GM18519 (cell line): ENCODE data around the gene NXPH4.

Experiments
- ATAC-seq: cut with Tn5 transposase; IDR thresholded peaks from one replicate; pipeline ENCODE4 v1.9.1; 2021; ENCODE audit warnings: mild to moderate bottlenecking, moderate library complexity; ENCODE audit not compliant: unreplicated experiment, low FRiP score

NXPH4 gene

DNA sequence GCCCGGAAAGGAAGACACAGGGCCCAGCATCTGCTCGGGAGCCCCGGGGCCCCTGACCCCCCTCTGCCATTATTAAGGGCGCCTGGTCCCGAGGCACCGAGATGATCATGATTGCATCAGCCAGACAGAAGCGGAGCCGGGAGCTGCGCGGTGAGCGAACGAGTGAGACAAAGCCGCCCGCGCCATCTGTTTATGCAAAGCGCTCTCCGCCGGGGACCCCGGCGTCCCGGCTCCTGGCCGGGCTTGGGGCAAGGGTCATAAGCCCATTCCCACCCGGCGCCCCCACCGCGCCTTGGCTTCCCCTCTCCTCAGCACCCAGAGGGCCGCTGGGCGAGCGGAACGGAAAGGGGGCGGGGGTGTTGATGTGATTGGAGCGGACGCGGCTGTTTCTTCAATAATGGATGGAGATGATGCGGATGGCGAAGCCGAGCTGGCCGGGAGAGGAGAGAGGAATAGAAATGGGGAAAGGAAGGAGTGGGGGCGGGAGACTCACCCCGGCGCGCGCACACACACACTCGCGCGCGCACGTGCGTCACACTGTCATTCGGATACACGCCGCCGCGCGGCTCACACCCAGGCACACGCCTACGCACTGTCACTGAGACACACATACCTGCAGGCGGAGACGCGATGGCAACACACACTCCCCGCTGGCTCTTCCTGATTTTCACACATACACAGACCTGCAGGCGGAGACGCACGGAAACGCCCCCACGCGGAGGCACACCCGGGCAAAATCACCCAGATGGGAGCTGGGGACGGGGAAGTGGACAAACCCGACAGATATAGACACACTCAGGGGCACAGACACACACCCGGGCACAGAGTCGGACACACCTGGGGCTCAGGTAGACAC lies 23.7 kb downstream of the NXPH4 start:
- no peak for ATAC-seq

DNA sequence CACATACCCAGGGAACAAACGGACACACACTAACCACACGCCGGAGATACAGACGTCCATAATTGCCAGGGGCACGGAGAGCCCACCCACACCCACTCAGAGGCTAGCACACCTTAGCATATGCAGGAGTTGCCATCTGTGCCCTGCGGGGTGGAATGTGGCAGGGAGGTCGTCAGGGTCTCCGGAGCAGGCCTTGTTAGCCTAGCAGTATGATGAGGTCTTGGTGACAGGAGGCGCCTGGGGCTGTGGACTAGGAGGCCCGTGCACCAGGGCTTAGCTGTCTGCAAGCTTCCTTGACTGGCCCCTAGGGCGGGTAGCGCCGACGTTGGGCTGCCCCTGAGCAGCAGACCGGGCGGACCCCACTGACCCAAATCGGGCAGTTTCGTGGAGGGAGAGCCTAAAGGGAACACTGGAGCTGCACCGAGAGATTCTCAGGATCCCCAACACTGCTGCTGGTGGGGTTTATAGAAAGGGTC lies 24.4 kb downstream of the NXPH4 start:
- no peak for ATAC-seq

DNA sequence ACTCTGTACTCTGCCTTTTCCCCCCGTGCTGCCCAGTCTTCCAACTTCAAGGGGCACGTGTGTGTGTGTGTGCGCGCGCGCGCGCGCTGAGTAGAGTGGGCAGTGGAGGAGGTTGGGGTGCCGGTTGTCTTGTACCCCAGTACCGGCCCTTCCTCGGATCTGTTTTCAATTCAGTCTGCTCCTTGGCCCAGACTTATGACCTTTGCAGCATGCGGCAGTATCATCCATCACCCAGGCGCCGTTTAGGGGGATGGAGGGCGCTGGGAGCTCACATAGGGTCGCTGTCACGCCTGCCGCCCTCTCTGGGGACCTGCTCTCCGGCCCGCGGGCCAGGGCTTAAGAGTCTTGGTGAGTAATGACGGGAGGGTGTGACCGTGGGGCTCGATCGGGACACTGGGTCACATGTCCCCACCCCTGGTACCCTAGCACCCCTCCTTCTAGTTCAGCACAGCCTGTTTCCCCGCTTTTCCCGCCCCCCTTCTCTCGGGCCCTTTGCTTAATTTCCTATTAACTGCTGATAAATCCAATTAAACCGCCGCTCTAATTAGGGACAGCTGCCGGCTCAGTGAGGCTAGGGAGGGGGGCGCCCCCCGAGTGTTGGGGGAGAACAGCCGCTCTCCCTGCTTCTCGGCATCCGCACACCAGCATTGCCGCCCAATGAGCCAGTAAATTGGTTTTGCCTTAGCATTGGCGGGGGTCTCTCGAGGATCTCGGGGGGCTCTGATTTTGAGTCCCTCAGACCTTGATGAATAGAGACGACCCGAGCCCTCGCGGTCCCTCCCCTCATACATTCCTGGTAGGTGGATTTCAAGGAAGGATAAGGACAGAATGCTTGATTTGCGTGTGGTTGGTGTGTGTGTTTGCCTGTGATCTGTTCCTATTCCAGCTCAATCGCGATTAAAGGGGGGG lies 25.1 kb downstream of the NXPH4 start:
- ATAC-seq, result no peak

DNA sequence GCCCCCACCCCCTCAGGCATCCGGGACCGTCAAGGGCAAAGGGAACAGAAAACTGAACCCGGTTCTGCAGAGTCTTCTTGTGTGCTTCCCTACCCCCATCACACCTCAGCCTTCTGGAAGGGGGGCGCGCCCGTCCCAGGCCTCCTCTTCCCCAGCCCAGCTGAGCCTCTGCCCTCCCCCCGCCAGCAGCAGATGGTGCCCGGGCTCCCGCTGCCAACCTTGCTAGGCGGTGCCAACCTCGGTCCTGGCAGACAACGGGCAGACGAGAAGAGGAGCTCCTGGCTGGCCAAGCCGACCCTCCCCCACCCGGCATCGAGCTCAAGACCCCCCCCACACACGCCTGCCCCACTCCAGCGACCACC lies 25.7 kb downstream of the NXPH4 start:
- no peak for ATAC-seq

DNA sequence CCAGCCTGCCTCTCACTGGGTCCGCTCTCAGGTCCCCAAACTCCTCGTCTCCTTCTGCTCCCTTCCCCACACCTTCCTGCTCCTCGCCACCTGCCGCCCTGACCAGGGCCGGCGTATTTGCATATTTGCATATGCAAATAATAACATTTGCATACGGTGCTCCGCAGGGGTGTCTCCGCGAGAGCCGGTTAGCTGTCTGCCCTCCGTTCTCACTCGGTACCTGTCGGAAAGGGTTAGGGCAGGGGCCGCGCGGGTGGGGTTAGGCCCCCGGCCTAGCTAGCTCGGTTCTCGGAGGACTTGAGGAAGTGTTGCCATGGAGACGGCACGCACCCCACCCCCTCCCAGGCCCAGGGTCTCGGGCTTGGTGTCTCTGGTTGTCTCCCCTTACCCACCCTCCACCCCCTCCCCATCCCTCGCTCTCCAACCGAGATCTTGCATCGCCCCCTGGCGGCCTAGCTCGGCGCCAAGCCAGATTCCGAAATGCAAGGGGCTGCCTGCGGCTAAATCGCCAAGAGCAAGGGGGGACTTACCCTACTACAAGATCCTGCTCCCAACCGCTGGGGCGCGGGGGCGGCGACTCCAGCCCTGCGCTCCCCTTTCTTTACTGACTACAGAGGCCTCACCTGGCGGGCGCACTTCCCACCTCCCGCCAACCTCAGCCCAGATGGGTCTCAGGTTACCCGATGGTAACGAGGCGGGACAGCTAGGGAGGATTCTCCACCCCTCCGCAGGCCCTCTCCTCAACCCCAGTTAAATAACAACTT lies 26.3 kb downstream of the NXPH4 start:
- ATAC-seq, result peak; percentile 33

DNA sequence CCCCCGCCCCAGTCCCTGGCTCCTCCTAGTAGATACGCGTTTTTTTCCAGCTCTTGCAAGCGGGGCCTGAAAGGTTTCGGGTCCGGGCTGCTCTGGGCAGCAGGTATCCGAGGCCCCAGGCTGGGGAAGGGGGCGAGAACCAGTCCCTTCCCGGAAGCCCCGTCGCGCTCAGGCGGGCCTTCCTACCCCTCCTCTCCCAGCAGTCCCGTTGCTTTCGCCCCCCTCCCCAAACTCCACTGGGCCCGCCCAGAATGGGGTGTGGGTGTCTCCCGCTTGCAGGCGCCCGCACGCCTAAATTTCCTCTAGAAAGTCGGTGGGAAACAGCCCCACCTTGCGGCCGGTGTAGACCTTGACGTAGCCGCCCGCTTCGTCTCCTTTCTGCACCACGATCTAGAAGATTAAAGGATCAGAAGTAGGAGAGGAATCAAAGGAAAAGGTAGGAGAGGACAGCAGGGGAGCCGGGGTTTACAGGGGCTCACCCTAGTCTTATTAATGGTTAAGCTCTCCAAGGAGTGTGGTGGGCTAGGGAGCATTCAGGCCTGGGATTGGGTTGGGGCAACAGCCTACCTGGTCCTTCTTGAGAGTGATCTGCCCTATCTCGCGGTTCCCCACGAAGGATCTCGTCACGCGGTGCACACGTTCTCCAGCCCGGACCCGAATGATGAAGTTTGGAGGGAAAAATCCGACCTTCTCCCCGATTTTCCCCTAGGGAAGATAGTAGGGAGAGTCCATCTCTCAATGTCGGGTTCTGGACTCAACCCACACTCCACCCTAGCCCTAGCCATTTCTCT lies 27.1 kb downstream of the NXPH4 start:
- no peak for ATAC-seq

DNA sequence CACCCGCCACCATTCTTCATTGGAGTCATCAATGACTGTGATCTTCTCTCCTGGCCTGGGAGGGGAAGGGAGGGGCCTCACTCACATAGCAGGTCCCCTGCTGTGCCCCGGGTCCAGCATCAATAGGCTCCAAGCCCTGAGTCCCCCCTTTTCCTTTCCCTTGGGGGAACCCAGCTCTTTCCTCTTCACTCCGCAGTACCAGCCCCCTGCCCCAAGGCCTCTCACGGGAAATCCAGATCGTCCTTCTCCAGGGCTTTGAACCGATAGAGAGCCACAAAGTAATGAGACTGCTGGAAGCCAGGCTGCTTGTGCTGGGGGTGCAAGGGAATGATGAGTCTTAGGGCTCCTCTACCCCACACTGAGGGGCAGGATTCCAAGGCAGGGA lies 27.7 kb downstream of the NXPH4 start:
- no peak for ATAC-seq

DNA sequence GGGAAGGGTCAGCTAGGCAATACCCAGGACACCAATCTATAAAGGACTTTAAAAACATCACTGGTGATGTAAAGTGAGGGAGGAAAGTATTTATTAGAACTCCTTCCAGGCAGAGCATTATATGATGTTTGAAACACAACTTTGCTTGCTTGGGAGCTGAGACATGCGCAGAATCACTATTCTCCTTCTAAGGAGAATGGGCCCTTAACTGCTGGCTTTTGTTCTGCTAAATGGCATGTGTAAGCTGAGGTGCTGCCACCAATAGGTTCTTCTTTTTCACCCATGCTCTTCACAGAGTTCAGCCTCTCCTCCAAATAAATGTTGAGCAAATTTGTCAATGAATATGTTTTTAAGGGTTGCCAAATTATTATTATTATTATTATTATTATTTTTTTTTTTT lies 30.4 kb downstream of the NXPH4 start:
- ATAC-seq, result no peak

DNA sequence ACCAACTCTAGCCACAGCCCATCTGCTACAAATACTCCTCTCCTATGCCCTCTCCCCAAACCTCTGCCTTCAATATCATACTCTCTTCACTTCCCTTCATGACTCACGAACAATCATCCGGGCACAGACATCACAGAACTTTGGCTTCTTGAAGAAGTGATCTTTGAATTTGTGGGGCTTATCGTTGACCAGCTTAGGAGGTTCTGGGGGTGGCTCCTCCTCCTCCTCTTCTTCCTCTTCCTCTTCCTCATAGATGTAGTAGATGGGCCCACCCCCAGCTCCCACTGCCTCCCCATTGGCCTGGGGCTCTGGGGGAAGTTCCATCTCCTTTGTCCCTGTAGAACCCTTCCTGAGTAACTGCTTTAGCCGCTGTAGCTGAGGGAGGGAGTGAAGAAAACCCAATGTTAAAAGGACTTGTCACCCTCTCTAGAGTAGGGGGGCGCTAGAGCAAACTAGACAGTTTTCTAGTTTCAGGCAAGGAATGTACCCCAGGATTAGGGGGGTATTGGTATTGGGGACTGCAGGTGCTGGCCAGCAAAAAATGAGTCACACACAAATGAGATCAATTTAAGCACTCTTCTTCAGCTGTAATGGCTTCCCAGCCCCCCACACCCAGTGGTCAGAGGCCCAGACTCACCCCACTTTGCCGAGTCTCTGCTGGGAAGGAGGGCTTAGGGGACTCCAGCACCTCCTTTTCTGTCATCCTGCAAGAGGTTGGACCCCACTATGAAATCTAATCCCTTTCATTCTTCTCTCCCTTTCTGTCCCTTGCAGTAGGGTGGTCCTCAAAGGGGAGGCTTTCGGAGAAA lies 32.5 kb downstream of the NXPH4 start:
- ATAC-seq, result no peak

DNA sequence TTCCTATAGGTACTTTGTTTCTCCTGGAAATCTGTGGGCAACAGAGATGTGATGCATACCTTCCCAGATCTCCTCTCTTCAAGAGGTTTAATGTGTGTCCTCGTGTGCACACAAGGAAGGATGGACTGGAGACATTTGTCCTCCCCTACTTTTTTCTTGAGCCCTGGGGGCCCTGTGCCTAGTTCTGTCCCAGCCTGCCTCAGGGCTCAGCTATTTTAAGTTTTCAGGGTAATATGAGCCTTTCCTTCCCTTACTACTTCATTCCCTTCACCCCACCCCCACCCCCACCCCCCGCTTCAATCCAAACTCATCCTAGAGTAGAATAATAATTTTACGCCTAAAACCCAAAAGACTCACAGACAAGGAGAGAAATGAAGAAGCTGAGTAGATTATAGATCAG lies 33.9 kb downstream of the NXPH4 start:
- no peak for ATAC-seq

DNA sequence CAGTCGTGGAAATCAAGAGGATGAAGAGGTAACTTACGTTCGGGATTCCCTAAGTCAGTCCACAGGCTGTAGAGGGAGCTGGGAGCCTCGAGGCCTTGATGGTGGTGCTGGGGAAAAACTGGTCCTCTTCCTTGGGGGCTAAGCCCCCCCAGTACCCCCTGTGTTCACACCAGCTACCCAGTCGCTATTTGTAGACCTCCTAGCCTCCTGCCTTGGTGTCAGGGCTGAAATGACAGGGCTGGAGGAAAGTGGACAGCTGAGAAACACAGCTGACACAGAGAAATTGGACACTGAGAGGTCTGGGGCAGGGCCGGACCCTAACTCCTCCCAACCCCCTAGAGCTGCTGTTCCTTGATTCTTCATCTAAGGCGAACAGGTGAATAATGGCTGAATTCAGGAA lies 34.4 kb downstream of the NXPH4 start, which contains the start of gene STAC3:
Gene STAC3, minus strand, starts transcription at position 232 of the 400 bp plus-strand sequence. CDS start 1,551 bp downstream, outside the sequence.
- no peak for ATAC-seq

DNA sequence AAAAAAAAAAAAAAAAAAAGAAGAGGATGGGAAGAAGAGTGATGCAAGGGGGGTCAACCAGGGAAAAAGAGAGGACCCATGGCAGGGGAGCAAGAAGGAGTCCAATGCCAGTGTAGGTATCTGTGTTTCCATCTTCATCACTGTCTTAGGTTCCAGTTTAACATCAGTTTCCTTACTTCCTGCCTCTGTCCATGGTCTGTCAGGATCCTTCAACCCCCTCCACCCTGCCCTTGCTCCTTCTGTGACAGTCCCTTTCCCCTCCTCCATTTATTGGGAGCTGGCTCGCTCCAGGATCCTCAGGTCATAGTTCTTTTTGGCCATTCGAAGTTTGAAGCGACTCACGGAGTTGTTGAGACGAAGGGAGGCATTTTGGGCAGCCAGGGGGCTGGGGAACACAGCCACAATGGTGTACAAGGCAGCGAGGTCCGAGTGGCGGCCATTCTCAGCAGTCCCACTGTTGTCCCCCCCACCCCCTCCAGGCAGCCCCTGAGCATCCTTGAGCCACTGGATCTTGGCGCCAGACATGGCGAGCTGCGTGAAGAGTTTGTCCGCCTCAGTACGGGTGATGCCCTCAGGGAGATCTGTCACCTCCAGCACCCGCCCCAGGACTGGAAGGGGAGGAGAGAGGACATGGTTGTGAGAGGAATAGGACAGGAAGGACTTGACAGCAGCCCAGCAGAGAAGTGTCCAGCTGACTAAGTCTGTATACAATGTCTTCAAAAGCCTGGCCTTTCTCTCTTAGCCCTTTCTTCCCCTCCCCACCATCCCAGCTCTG lies 38.1 kb downstream of the NXPH4 start:
- ATAC-seq, result no peak

DNA sequence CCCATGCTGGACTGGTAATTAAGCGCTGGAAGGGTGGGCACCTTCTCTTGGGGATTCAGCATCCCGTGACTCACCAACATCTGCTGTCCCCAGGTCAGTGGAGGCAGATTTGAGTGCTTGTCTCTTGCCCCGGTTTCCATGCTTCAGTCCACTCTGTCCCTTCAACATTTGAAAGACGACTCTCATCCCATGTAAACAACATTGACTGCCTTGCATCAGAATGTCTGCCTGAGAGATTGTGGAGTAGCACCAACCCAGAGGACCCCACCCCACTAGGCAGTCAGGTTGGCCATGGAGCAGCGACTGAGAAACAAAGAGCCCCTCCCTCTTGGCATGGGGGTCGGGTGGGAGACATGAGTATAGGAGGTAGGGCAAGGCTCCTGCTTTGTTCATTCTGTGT lies 39.3 kb downstream of the NXPH4 start:
- ATAC-seq, result no peak

DNA sequence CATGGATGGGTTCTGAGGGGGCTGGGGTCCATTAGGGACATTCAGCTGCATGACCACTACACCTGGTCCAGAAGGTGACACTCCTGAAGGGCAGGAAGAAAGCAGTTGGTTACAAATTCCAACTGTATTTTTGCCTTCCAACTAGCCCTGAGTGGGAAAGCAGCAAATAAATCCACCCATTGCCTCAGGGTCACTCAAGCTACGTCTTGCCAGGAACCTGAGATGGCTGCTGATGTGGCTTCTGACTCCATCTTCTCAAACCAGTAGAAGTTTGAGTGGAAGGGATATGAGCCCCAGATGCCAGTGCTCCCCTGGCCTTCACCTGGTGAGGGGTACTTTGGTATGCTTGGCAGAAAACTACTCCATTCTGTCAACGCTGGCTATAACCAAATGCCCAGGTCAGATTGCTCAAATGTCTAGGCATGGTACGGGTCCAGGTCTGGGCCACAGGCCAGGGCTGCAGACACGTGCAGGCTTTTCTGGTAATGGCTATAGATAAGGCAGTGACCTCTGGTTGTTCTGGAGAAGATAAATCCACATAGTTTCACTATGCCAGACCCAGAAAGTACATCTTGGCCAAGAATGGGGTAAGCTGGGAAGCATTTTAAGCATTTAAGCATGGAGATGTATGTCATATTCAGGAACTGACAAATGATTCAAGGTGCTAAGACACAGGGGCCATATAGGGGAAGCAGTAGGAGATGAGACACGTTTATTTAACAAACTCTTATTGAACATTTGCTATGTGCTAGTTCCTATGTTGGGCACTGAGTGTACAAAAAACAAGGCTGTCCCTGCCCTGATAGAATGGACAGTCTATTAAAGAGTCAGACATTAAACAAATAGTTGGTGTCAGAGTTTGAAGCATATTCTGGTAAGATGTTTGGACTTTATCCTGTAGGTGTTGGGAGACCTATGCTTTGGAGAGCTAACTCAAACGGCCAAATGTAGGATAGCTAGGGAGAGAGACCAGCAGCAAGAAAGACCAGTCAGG lies 42.7 kb downstream of the NXPH4 start:
- ATAC-seq, result no peak

DNA sequence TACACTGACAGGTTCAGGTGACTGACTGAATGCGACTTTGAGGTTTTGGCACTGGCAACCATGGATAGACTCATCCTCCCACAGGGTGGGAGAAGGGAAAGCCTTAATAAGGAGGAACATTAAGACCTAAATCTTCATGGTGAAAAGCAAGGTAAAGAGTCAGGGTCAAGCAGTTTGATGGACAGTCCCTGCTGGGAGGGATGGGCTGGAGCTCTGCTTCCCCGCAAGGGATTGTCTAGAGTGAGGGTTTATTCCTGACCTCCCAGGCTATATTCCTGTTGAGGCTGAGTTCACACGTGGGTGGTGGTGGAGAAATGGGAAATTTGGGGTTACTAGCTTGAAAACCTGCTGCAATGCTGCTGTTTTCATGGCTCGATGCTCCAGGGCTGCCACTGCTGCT lies 43.8 kb downstream of the NXPH4 start:
- no peak for ATAC-seq

DNA sequence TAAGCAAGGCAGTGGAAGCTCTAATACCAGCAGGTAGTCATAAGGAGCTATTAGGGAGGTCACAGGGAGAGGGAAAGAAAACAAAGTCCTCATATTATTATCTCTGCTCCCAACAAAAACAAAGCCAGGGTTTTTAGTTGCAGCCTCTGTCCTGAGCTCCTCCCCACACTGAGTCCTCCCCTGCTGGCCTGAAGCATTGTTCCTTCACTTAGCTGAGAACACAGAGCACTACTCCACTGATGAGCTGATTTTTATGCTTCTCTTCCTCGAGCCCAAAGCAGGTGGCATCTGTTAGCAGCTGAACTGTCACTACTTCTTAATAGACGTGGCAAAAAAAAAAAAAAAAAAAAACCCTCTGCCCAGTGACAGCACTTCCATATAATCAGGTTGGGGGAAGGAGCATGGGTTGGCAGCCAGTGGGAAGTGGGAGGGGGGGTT lies 44.9 kb downstream of the NXPH4 start:
- ATAC-seq, result no peak
